Ovary (tissue), 9 donors: ENCODE results near the gene FGF6. TPM values are rescaled to one million over a fixed set of nuclear protein-coding genes. Genes with fewer than 3 reads are reported as not detected.

Experiments
- DNase-seq, 5 donors: peaks; one replicate each; pipeline ENCODE4 v3.0.0-alpha.2; 2019 to 2020
- H3K27ac ChIP-seq, 2 donors: fragments of 200-600 bp; one replicate each; pipeline versions ENCODE4 v1.5.1 to v1.8.0; 2019 to 2022
- H3K27me3 ChIP-seq: fragments of 200-600 bp; one replicate; pipeline ENCODE4 v1.8.0; 2022
- H3K36me3 ChIP-seq: fragments of 200-600 bp; sonication (generic); one replicate; pipeline ENCODE4 v1.5.1; 2019
- H3K4me1 ChIP-seq: one replicate; pipeline ENCODE4 v1.8.1; 2013; ENCODE audit warnings: mild to moderate bottlenecking, moderate library complexity; ENCODE audit not compliant: insufficient read depth
- H3K4me3 ChIP-seq: fragments of 200-600 bp; sonication (generic); one replicate; pipeline ENCODE4 v1.5.1; 2017
- H3K9me3 ChIP-seq, 2 donors: fragments of 200-600 bp in 1 of 2; sonication (generic) in 1 of 2; one replicate each; pipeline versions ENCODE4 v1.5.1 to v1.8.1; 2013 to 2019; ENCODE audit warnings: mild to moderate bottlenecking in 1 of 2, moderate library complexity in 1 of 2
- CTCF ChIP-seq, 3 donors: fragments of 450-650 bp in 2 of 3; fragments of 200-600 bp in 1 of 3; IDR thresholded peaks; one replicate each; pipeline versions ENCODE4 v1.5.1 to v1.8.0; 2016 to 2022; ENCODE audit warnings: antibody characterized with exemption in 3 of 3, mild to moderate bottlenecking in 1 of 3
- EP300 ChIP-seq: sonication (generic); formaldehyde crosslinking; IDR thresholded peaks from one replicate; pipeline ENCODE4 v1.6.1; 2017; ENCODE audit warnings: antibody characterized with exemption
- POLR2A ChIP-seq: fragments of 450-650 bp; IDR thresholded peaks from one replicate; pipeline ENCODE4 v1.6.1; 2017; ENCODE audit warnings: antibody characterized with exemption, mild to moderate bottlenecking, moderate library complexity
- WGBS, 3 donors: extraction: QIAGEN DNeasy Blood & Tissue Kit in 1 of 3; methylation state at CpG; one replicate each; pipeline versions ENCODE4 v1.1.5 to v1.1.7; 2013 to 2017; 5-methylcytosine and 5-hydroxymethylcytosine counted together
- intact Hi-C, 4 donors: fragments of 100-400 bp; cut with DNase I; formaldehyde crosslinking; loops; one replicate each; pipeline versions ENCODE4 v1.11.0 to v1.15.1; 2022 to 2023
- polyA plus RNA-seq, 2 donors: library from polyadenylated mRNA; stranded (reverse); fragments of 200-250 nt in 1 of 2; fragments of 350-450 nt in 1 of 2; fragmentation: Illumina TruSeq in 1 of 2; extraction: RNeasy Lipid Tissue Mini Kit (QIAGEN cat#74804) in 1 of 2; gene quantifications; one replicate each; pipeline ENCODE4 v1.2.3, GENCODE V29; 2013 to 2014
- total RNA-seq, 7 donors: library from RNA; depleted of rRNA in 2 of 7; stranded (reverse); fragments of >200 nt in 2 of 7; fragmentation: NEBNext Ultra II Directional in 3 of 7; extraction: Animal tissue kit (Norgen Biotek cat#: 25700) in 3 of 7; gene quantifications; one replicate each; pipeline versions ENCODE4 v1.1.0 to v1.2.4, GENCODE V29; 2016 to 2023
- donor health status: DM: no; HTN: no; CAD: no; lungs with moderate emphysema.
- donor health status: DM: no; HTN: no; CAD: no.
- donor health status: Bipolar disorder and iron deficiency.
- donor health status: DM: yes; HTN: yes; CAD: no.
- donor health status: DM: no; HTN: no; CAD: no.
- donor health status: DM: yes; HTN: yes; CAD: no.

The FGF6 gene
- total and polyA plus RNA-seq, 9 donors, result not detected

GRCh38 chr12:4393211-4393610 is 52.4 kb downstream of the FGF6 start:
- Histone ChIP-seq H3K4me3 (no peak overlapping the region), H3K36me3 (no peaks in the 10 kb centered on the region), H3K9me3 (no peaks in the 10 kb centered on the region), H3K27me3 (no peaks in the 10 kb centered on the region), H3K4me1 (no peaks in the 10 kb centered on the region), H3K27ac (no peak overlapping the region)
- intact Hi-C loops, result no loop called here
- no peak for TF ChIP-seq CTCF (IDR thresholded peaks at IDR 0.05)
- no peak for TF ChIP-seq POLR2A
- no peak for TF ChIP-seq EP300
- DNase-seq, result no peak
- 44 to 74% (median 45%) methylated on average over 5 of the region's 5 CpGs for WGBS, 3 donors

- 8 to 22% (median 12%) methylated on average over 11 to 15 of the region's 15 CpGs for WGBS, 3 donors
- H3K27me3 ChIP-seq, result no peaks in the 10 kb centered on the region
- no peaks in the 10 kb centered on the region for H3K4me1 ChIP-seq
- no peaks in the 10 kb centered on the region for H3K9me3 ChIP-seq
- no peak overlapping the region for H3K4me3 ChIP-seq
- TF ChIP-seq EP300 (no peak), CTCF (IDR thresholded peaks at IDR 0.05) (no peak), POLR2A (no peak)
- no peak for DNase-seq
- intact Hi-C loops, result no loop called here
- no peak overlapping the region for H3K27ac ChIP-seq
- H3K36me3 ChIP-seq, result no peaks in the 10 kb centered on the region
Measured at GRCh38 chr12:4392223-4392742, 53.3 kb downstream of the FGF6 start.

- no peak for DNase-seq
- intact Hi-C loops, result no loop called here
Measured at GRCh38 chr12:4388662-4389061, 57.0 kb downstream of the FGF6 start.

GRCh38 chr12:4388032-4388431 is 57.6 kb downstream of the FGF6 start:
- no peak for TF ChIP-seq CTCF (IDR thresholded peaks at IDR 0.05)
- TF ChIP-seq POLR2A, result no peak
- TF ChIP-seq EP300, result no peak
- no peak for DNase-seq
- no peak overlapping the region for H3K4me3 ChIP-seq
- H3K4me1 ChIP-seq, result no peaks in the 10 kb centered on the region
- no peaks in the 10 kb centered on the region for H3K36me3 ChIP-seq
- H3K9me3 ChIP-seq, result no peaks in the 10 kb centered on the region
- H3K27me3 ChIP-seq, result no peaks in the 10 kb centered on the region
- WGBS, 3 donors, result 17 to 33% (median 32%) methylated on average over 1 of the region's 1 CpG
- H3K27ac ChIP-seq, result no peak overlapping the region
- intact Hi-C loops, result no loop called here

More at GRCh38 chr12:4388662-4389061, 57.0 kb downstream of the FGF6 start:
- H3K27me3 ChIP-seq, result no peaks in the 10 kb centered on the region
- no peaks in the 10 kb centered on the region for H3K4me1 ChIP-seq
- H3K36me3 ChIP-seq, result no peaks in the 10 kb centered on the region
- 32 to 41% (median 32%) methylated on average over 2 of the region's 2 CpGs for WGBS, 3 donors
- H3K27ac ChIP-seq, result no peak overlapping the region
- TF ChIP-seq CTCF (IDR thresholded peaks at IDR 0.05), result no peak
- no peak for TF ChIP-seq POLR2A
- TF ChIP-seq EP300, result no peak
- no peaks in the 10 kb centered on the region for H3K9me3 ChIP-seq
- H3K4me3 ChIP-seq, result no peak overlapping the region
